Lung (tissue), 12 donors: Measurements from ENCODE around the gene SELENOT. TPM values are rescaled to one million over a fixed set of nuclear protein-coding genes. Genes with fewer than 3 reads are reported as not detected.

ENCODE experiments used
- ATAC-seq: fragments of 200-7000 bp; cut with Tn5 transposase; one replicate; pipeline ENCODE4 v1.9.1; 2020; ENCODE audit warnings: moderate number of reproducible peaks; ENCODE audit not compliant: insufficient read depth, low FRiP score
- DNase-seq, 3 donors: peaks; one replicate each; pipeline ENCODE4 v3.0.0-alpha.2; 2013 to 2017
- H3K27ac ChIP-seq, 2 donors: one replicate each; pipeline ENCODE4 v1.5.1; 2013; ENCODE audit warnings: mild to moderate bottlenecking in 2 of 2, moderate library complexity in 2 of 2, control low read depth in 1 of 2, inconsistent platforms in 1 of 2, low read depth in 1 of 2, low read length in 1 of 2
- H3K27me3 ChIP-seq, 3 donors: one replicate each; pipeline ENCODE4 v1.5.1; 2013; ENCODE audit warnings: low read length in 2 of 3; ENCODE audit not compliant: control insufficient read depth in 3 of 3, insufficient read depth in 3 of 3
- H3K36me3 ChIP-seq, 4 donors: one replicate each; pipeline ENCODE4 v1.5.1; 2013; ENCODE audit warnings: low read length in 4 of 4, mild to moderate bottlenecking in 1 of 4, moderate library complexity in 1 of 4; ENCODE audit not compliant: control insufficient read depth in 4 of 4, insufficient read depth in 4 of 4
- H3K4me1 ChIP-seq, 5 donors: one replicate each; pipeline ENCODE4 v1.5.1; 2013; ENCODE audit warnings: low read length in 5 of 5, mild to moderate bottlenecking in 2 of 5, moderate library complexity in 1 of 5; ENCODE audit not compliant: control insufficient read depth in 5 of 5, insufficient read depth in 5 of 5
- H3K4me3 ChIP-seq: one replicate; pipeline ENCODE4 v1.5.1; 2013; ENCODE audit warnings: mild to moderate bottlenecking, control low read depth, moderate library complexity
- H3K9ac ChIP-seq, 2 donors: one replicate each; pipeline ENCODE4 v1.5.1; 2013; ENCODE audit warnings: low read length in 2 of 2, control low read depth in 1 of 2; ENCODE audit not compliant: insufficient read depth in 1 of 2
- H3K9me3 ChIP-seq, 4 donors: one replicate each; pipeline ENCODE4 v1.5.1; 2013; ENCODE audit warnings: low read length in 3 of 4, mild to moderate bottlenecking in 1 of 4, moderate library complexity in 1 of 4; ENCODE audit not compliant: control insufficient read depth in 4 of 4, insufficient read depth in 3 of 4
- CTCF ChIP-seq: IDR thresholded peaks from 2 replicates; pipeline ENCODE4 v1.5.1; 2012; ENCODE audit warnings: mild to moderate bottlenecking; ENCODE audit errors: control extremely low read depth, extremely low read depth
- WGBS, 2 donors: extraction: QIAGEN DNeasy Blood & Tissue Kit; methylation state at CpG; one replicate each; pipeline ENCODE4 v1.1.7; 2013; 5-methylcytosine and 5-hydroxymethylcytosine counted together
- polyA plus RNA-seq, 2 donors: library from polyadenylated mRNA; stranded (reverse); fragments of 200-250 nt; gene quantifications; one replicate each; pipeline ENCODE4 v1.2.1, GENCODE V29; 2013
- total RNA-seq, 2 donors: library from RNA; depleted of rRNA in 1 of 2; stranded (reverse); fragments of >200 nt in 1 of 2; gene quantifications; one replicate each; pipeline ENCODE4 v1.2.1, GENCODE V29; 2014 to 2021
- donor health status: control.
- donor health status: control.
- donor health status: Bipolar disorder and iron deficiency.
- donor health status: healthy.
- donor health status: DM: yes; HTN: yes; CAD: no.

SELENOT gene
- total and polyA plus RNA-seq, 4 donors, result 27.4 to 194 (median 109) TPM

- no peak for ATAC-seq
- Histone ChIP-seq H3K9me3 (no peaks in the 10 kb centered on the region), H3K4me3 (no peak overlapping the region), H3K27ac (no peak overlapping the region), H3K4me1 (no peaks in the 10 kb centered on the region), H3K36me3 (peaks cover 10 to 17% (median 11%) of the 10 kb centered on the region in 4 donors), H3K27me3 (no peaks in the 10 kb centered on the region), H3K9ac (no peak overlapping the region)
- TF ChIP-seq CTCF, result no peak
- 57 to 84% methylated on average over 1 of the region's 1 CpG for WGBS, 2 donors
- no peak for DNase-seq
Measured at GRCh38 chr3:150557725-150558124, 45.4 kb upstream of the SELENOT start.

- Histone ChIP-seq H3K27me3 (no peaks in the 10 kb centered on the region), H3K9ac (no peak overlapping the region), H3K9me3 (no peaks in the 10 kb centered on the region), H3K36me3 (peaks cover 6 to 28% (median 13%) of the 10 kb centered on the region in 4 donors), H3K4me3 (no peak overlapping the region), H3K4me1 (no peaks in the 10 kb centered on the region), H3K27ac (no peak overlapping the region)
- DNase-seq (no peak), ATAC-seq (no peak)
- no peak for TF ChIP-seq CTCF
- 81 to 97% methylated on average over 2 of the region's 2 CpGs for WGBS, 2 donors
Measured at GRCh38 chr3:150564243-150564642, 38.9 kb upstream of the SELENOT start.

GRCh38 chr3:150567328-150567727 is 35.8 kb upstream of the SELENOT start:
- H3K4me1 ChIP-seq, result no peaks in the 10 kb centered on the region
- DNase-seq, result no peak
- ATAC-seq, result no peak
- peaks cover 8 to 35% (median 16%) of the 10 kb centered on the region in 4 donors for H3K36me3 ChIP-seq
- H3K9ac ChIP-seq, result no peak overlapping the region
- 95 to 100% methylated on average over 1 of the region's 1 CpG for WGBS, 2 donors
- no peak overlapping the region for H3K27ac ChIP-seq
- TF ChIP-seq CTCF, result no peak
- H3K9me3 ChIP-seq, result no peaks in the 10 kb centered on the region
- H3K27me3 ChIP-seq, result no peaks in the 10 kb centered on the region
- no peak overlapping the region for H3K4me3 ChIP-seq

GRCh38 chr3:150577855-150578254 is 25.3 kb upstream of the SELENOT start:
- H3K9me3 ChIP-seq, result no peaks in the 10 kb centered on the region
- ATAC-seq, result no peak
- 84 to 85% methylated on average over 1 of the region's 1 CpG for WGBS, 2 donors
- no peak for TF ChIP-seq CTCF
- DNase-seq, result peak in 2 of 3 donors; percentile 10 to 14
- H3K27ac ChIP-seq, result no peak overlapping the region
- H3K9ac ChIP-seq, result no peak overlapping the region
- H3K27me3 ChIP-seq, result no peaks in the 10 kb centered on the region
- peaks cover 4 to 27% (median 17%) of the 10 kb centered on the region in 4 donors for H3K36me3 ChIP-seq
- no peaks in the 10 kb centered on the region for H3K4me1 ChIP-seq
- no peak overlapping the region for H3K4me3 ChIP-seq
